ENCODE results near the gene HIVEP3.

DNA sequence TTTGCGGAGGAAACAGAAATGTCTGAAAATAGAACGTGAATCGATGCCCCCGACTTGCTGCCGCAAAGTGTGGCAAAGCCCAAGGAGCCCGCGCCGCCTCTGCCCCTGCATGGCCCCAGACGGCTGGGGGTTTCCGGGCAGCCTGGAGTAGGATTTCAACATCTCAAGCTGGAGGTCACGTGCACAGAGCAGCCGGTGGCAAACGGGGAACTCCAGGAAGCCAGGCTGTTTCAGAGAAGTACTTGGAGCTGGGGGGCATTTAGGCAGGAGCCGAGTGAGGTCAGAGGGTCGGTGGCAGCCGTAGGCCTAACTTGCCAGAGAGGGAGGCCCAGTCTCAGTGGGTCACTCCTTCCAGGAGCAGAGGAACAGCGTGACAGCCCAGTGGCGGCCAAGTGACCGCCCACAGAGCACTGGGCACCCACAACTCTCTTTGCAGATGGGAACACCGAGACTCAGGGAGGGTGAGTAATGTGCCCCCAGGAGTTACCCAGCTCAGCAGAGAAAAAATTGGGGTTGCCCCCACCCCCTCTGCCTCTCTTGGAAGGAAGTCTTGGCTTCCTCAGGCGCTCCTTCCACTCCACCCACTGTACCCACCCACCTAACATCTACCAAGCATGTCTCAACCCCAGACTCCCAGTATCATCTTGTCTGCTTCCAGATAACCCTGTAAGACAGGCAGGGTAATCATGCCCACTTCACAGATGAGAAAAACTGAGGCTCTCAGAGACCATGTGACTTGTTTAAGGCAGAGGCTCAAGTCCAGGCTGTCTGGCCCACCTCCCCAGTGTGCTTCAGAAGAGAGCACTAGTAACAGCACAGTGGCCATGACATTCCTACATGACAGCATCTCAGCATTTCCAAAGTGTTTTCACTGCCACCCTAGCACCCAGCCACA, 179.4 kb downstream of the HIVEP3 start:
- TF ChIP-seq, protein P1, sequence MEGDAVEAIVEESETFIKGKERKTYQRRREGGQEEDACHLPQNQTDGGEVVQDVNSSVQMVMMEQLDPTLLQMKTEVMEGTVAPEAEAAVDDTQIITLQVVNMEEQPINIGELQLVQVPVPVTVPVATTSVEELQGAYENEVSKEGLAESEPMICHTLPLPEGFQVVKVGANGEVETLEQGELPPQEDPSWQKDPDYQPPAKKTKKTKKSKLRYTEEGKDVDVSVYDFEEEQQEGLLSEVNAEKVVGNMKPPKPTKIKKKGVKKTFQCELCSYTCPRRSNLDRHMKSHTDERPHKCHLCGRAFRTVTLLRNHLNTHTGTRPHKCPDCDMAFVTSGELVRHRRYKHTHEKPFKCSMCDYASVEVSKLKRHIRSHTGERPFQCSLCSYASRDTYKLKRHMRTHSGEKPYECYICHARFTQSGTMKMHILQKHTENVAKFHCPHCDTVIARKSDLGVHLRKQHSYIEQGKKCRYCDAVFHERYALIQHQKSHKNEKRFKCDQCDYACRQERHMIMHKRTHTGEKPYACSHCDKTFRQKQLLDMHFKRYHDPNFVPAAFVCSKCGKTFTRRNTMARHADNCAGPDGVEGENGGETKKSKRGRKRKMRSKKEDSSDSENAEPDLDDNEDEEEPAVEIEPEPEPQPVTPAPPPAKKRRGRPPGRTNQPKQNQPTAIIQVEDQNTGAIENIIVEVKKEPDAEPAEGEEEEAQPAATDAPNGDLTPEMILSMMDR (IDR thresholded peaks at IDR 0.05) = no peak
- no peak for TF ChIP-seq POLR2A (IDR thresholded peaks at IDR 0.05)
